Measurements from ENCODE around the gene ASB11.

ASB11 gene

GRCh38 chrX:15335135-15336022 is 19.9 kb upstream of the ASB11 start, which contains the start of gene PIGA:
PIGA (minus strand) TSS chrX:15335523; CDS start chrX:15331930, 3,593 bp downstream.
- H3K9me3 ChIP-seq (ENCODE audit: control insufficient read depth in 1 of 2, low read length in 2 of 2) = no peaks in the 10 kb centered on the region
- peak within 1 kb of the TSS; percentile 17 for H3K27ac ChIP-seq (ENCODE audit: low read depth, low read length)
- H3K9ac ChIP-seq (ENCODE audit: low read depth in 1 of 2, low read length in 2 of 2) = peak within 1 kb of the TSS; percentile 80 to 83
- H3K36me3 ChIP-seq (ENCODE audit: control insufficient read depth in 1 of 2, insufficient read depth in 2 of 2, low read length in 2 of 2) = peaks cover 3 to 10% of the 10 kb centered on the region in 2 donors
- no peaks in the 10 kb centered on the region for H3K27me3 ChIP-seq (ENCODE audit: control insufficient read depth in 1 of 2, insufficient read depth in 2 of 2, low read length in 2 of 2)
- peaks cover 4 to 5% of the 10 kb centered on the region in 2 donors for H3K4me1 ChIP-seq (ENCODE audit: control insufficient read depth in 1 of 2, insufficient read depth in 2 of 2, low read length in 2 of 2)
- peak within 1 kb of the TSS; percentile 80 for H3K4me3 ChIP-seq (ENCODE audit: low read depth in 1 of 2, low read length in 2 of 2)

- H3K27ac ChIP-seq (ENCODE audit: low read depth, low read length) = peak overlapping the region; percentile 17
- no peaks in the 10 kb centered on the region for H3K27me3 ChIP-seq (ENCODE audit: control insufficient read depth in 1 of 2, insufficient read depth in 2 of 2, low read length in 2 of 2)
- H3K9ac ChIP-seq (ENCODE audit: low read depth in 1 of 2, low read length in 2 of 2) = peak overlapping the region; percentile 80 to 83
- peaks cover 4 to 5% of the 10 kb centered on the region in 2 donors for H3K4me1 ChIP-seq (ENCODE audit: control insufficient read depth in 1 of 2, insufficient read depth in 2 of 2, low read length in 2 of 2)
- no peaks in the 10 kb centered on the region for H3K9me3 ChIP-seq (ENCODE audit: control insufficient read depth in 1 of 2, low read length in 2 of 2)
- H3K4me3 ChIP-seq (ENCODE audit: low read depth in 1 of 2, low read length in 2 of 2) = peak overlapping the region; percentile 80
- H3K36me3 ChIP-seq (ENCODE audit: control insufficient read depth in 1 of 2, insufficient read depth in 2 of 2, low read length in 2 of 2) = peaks cover 3 to 10% of the 10 kb centered on the region in 2 donors
These were observed 19.1 kb upstream of the ASB11 start for GRCh38 chrX:15334561-15334960.

DNA sequence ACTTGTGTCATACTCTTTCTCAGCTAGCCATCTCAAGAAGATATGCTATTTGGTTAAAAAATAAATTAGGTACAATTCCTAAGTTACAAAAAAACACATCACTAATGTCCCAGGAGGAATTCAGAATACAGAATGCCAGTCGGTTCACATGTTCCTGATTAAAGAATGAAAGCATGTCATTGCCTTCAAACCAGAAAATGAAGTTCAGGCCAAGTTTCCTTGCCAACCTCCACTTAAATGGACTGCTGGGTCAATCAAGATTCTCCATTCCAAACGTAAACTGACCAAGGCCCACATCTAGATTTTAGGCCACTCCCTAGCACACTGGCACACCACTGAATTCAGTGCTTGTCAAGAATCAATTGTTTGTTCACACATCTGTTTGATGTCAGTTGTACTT is 13.4 kb upstream of the ASB11 start:
- Histone ChIP-seq H3K4me3 (ENCODE audit: low read depth in 1 of 2, low read length in 2 of 2) (no peak overlapping the region), H3K9me3 (ENCODE audit: control insufficient read depth in 1 of 2, low read length in 2 of 2) (no peaks in the 10 kb centered on the region), H3K4me1 (ENCODE audit: control insufficient read depth in 1 of 2, insufficient read depth in 2 of 2, low read length in 2 of 2) (no peaks in the 10 kb centered on the region), H3K27ac (ENCODE audit: low read depth, low read length) (no peak overlapping the region), H3K36me3 (ENCODE audit: control insufficient read depth in 1 of 2, insufficient read depth in 2 of 2, low read length in 2 of 2) (peaks cover 3 to 18% of the 10 kb centered on the region in 2 donors), H3K27me3 (ENCODE audit: control insufficient read depth in 1 of 2, insufficient read depth in 2 of 2, low read length in 2 of 2) (no peaks in the 10 kb centered on the region), H3K9ac (ENCODE audit: low read depth in 1 of 2, low read length in 2 of 2) (no peak overlapping the region)

GRCh38 chrX:15328131-15328530 is 12.7 kb upstream of the ASB11 start:
- Histone ChIP-seq H3K4me1 (ENCODE audit: control insufficient read depth in 1 of 2, insufficient read depth in 2 of 2, low read length in 2 of 2) (no peaks in the 10 kb centered on the region), H3K9ac (ENCODE audit: low read depth in 1 of 2, low read length in 2 of 2) (no peak overlapping the region), H3K27me3 (ENCODE audit: control insufficient read depth in 1 of 2, insufficient read depth in 2 of 2, low read length in 2 of 2) (no peaks in the 10 kb centered on the region), H3K9me3 (ENCODE audit: control insufficient read depth in 1 of 2, low read length in 2 of 2) (no peaks in the 10 kb centered on the region), H3K27ac (ENCODE audit: low read depth, low read length) (no peak overlapping the region), H3K36me3 (ENCODE audit: control insufficient read depth in 1 of 2, insufficient read depth in 2 of 2, low read length in 2 of 2) (peaks cover 3 to 25% of the 10 kb centered on the region in 2 donors), H3K4me3 (ENCODE audit: low read depth in 1 of 2, low read length in 2 of 2) (no peak overlapping the region)

DNA sequence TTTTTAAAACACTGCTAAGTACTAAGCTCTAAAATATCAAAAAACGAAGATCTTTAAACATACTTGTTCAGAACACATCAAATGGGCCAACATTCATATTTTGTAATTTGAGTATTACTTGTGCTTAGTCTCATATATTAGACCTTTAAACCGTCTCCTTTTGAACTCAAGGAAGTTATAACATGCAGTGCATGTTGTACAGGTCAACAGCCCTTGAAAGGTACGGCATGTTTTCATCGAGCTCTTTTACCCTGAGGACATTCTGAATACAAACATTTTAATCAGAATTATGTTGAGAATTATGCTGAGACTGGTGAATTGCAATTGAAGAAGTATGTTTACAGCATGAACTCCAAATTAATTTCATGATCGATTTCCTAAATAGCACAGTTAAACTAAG is 7.0 kb upstream of the ASB11 start:
- H3K9me3 ChIP-seq (ENCODE audit: control insufficient read depth in 1 of 2, low read length in 2 of 2) = no peaks in the 10 kb centered on the region

GRCh38 chrX:15322072-15322471 is 6.6 kb upstream of the ASB11 start:
- no peaks in the 10 kb centered on the region for H3K4me1 ChIP-seq (ENCODE audit: control insufficient read depth in 1 of 2, insufficient read depth in 2 of 2, low read length in 2 of 2)
- H3K9me3 ChIP-seq (ENCODE audit: control insufficient read depth in 1 of 2, low read length in 2 of 2) = no peaks in the 10 kb centered on the region
- no peaks in the 10 kb centered on the region for H3K27me3 ChIP-seq (ENCODE audit: control insufficient read depth in 1 of 2, insufficient read depth in 2 of 2, low read length in 2 of 2)
- H3K27ac ChIP-seq (ENCODE audit: low read depth, low read length) = no peak overlapping the region
- peaks cover 0 to 21% of the 10 kb centered on the region in 2 donors for H3K36me3 ChIP-seq (ENCODE audit: control insufficient read depth in 1 of 2, insufficient read depth in 2 of 2, low read length in 2 of 2)
- no peak overlapping the region for H3K4me3 ChIP-seq (ENCODE audit: low read depth in 1 of 2, low read length in 2 of 2)
- no peak overlapping the region for H3K9ac ChIP-seq (ENCODE audit: low read depth in 1 of 2, low read length in 2 of 2)

More for the DNA sequence above, 7.0 kb upstream of the ASB11 start:
- H3K27ac ChIP-seq (ENCODE audit: low read depth, low read length) = no peak overlapping the region
- H3K4me1 ChIP-seq (ENCODE audit: control insufficient read depth in 1 of 2, insufficient read depth in 2 of 2, low read length in 2 of 2) = no peaks in the 10 kb centered on the region
- H3K27me3 ChIP-seq (ENCODE audit: control insufficient read depth in 1 of 2, insufficient read depth in 2 of 2, low read length in 2 of 2) = no peaks in the 10 kb centered on the region
- no peak overlapping the region for H3K9ac ChIP-seq (ENCODE audit: low read depth in 1 of 2, low read length in 2 of 2)
- peaks cover 0 to 21% of the 10 kb centered on the region in 2 donors for H3K36me3 ChIP-seq (ENCODE audit: control insufficient read depth in 1 of 2, insufficient read depth in 2 of 2, low read length in 2 of 2)
- no peak overlapping the region for H3K4me3 ChIP-seq (ENCODE audit: low read depth in 1 of 2, low read length in 2 of 2)

GRCh38 chrX:15321447-15321846 is 6.0 kb upstream of the ASB11 start:
- Histone ChIP-seq H3K27me3 (ENCODE audit: control insufficient read depth in 1 of 2, insufficient read depth in 2 of 2, low read length in 2 of 2) (no peaks in the 10 kb centered on the region), H3K4me3 (ENCODE audit: low read depth in 1 of 2, low read length in 2 of 2) (no peak overlapping the region), H3K36me3 (ENCODE audit: control insufficient read depth in 1 of 2, insufficient read depth in 2 of 2, low read length in 2 of 2) (peaks cover 0 to 21% of the 10 kb centered on the region in 2 donors), H3K27ac (ENCODE audit: low read depth, low read length) (no peak overlapping the region), H3K9me3 (ENCODE audit: control insufficient read depth in 1 of 2, low read length in 2 of 2) (no peaks in the 10 kb centered on the region), H3K9ac (ENCODE audit: low read depth in 1 of 2, low read length in 2 of 2) (no peak overlapping the region), H3K4me1 (ENCODE audit: control insufficient read depth in 1 of 2, insufficient read depth in 2 of 2, low read length in 2 of 2) (no peaks in the 10 kb centered on the region)

DNA sequence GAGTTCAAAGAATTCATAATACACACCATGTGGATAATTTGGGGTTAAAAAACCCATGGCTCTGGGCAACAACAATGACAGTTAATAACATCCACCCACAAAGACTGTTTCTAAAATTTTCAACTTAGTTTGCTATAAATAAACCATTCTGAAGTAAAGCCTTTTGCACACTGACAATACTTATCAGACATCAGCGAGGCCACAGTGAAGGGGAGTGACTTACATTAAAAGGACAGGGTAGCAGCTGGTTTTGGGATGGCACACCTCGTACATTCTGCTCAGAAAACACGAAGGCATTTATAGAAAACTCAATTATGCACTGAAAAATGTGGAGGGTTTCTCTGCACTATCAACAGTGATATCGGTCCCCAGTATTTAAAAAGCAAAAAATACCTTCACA is 4.9 kb upstream of the ASB11 start:
- H3K27ac ChIP-seq (ENCODE audit: low read depth, low read length) = no peak overlapping the region
- peaks cover 0 to 19% of the 10 kb centered on the region in 2 donors for H3K36me3 ChIP-seq (ENCODE audit: control insufficient read depth in 1 of 2, insufficient read depth in 2 of 2, low read length in 2 of 2)

GRCh38 chrX:15319075-15319474 is 3.6 kb upstream of the ASB11 start:
- no peak overlapping the region for H3K27ac ChIP-seq (ENCODE audit: low read depth, low read length)
- H3K27me3 ChIP-seq (ENCODE audit: control insufficient read depth in 1 of 2, insufficient read depth in 2 of 2, low read length in 2 of 2) = no peaks in the 10 kb centered on the region
- H3K9me3 ChIP-seq (ENCODE audit: control insufficient read depth in 1 of 2, low read length in 2 of 2) = no peaks in the 10 kb centered on the region
- H3K4me3 ChIP-seq (ENCODE audit: low read depth in 1 of 2, low read length in 2 of 2) = no peak overlapping the region
- no peak overlapping the region for H3K9ac ChIP-seq (ENCODE audit: low read depth in 1 of 2, low read length in 2 of 2)
- peaks cover 0 to 16% of the 10 kb centered on the region in 2 donors for H3K36me3 ChIP-seq (ENCODE audit: control insufficient read depth in 1 of 2, insufficient read depth in 2 of 2, low read length in 2 of 2)
- no peaks in the 10 kb centered on the region for H3K4me1 ChIP-seq (ENCODE audit: control insufficient read depth in 1 of 2, insufficient read depth in 2 of 2, low read length in 2 of 2)

More for the DNA sequence above, 4.9 kb upstream of the ASB11 start:
- Histone ChIP-seq H3K27me3 (ENCODE audit: control insufficient read depth in 1 of 2, insufficient read depth in 2 of 2, low read length in 2 of 2) (no peaks in the 10 kb centered on the region), H3K9me3 (ENCODE audit: control insufficient read depth in 1 of 2, low read length in 2 of 2) (no peaks in the 10 kb centered on the region), H3K4me1 (ENCODE audit: control insufficient read depth in 1 of 2, insufficient read depth in 2 of 2, low read length in 2 of 2) (no peaks in the 10 kb centered on the region), H3K9ac (ENCODE audit: low read depth in 1 of 2, low read length in 2 of 2) (no peak overlapping the region), H3K4me3 (ENCODE audit: low read depth in 1 of 2, low read length in 2 of 2) (no peak overlapping the region)

DNA sequence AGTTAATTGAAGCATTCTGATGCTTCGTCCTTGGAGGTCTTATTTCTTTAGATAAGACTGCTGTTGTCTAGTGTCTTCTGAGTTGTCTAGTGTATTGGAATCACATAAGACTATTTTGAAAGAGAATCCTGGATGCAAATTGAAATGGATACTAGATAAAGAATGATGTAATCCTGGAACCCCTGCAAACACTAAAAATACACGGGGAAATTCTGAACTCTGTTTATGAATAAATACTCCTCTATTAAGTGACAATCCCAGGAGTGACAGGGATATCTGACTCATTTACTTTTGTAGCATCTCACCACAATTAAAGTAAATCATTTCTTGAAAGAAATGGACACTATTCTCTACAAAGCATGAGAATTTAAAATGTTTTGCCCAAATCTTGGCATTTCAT is 968 bp downstream of the ASB11 start:
- Histone ChIP-seq H3K4me1 (ENCODE audit: control insufficient read depth in 1 of 2, insufficient read depth in 2 of 2, low read length in 2 of 2) (no peaks in the 10 kb centered on the region), H3K36me3 (ENCODE audit: control insufficient read depth in 1 of 2, insufficient read depth in 2 of 2, low read length in 2 of 2) (no peaks in the 10 kb centered on the region), H3K27me3 (ENCODE audit: control insufficient read depth in 1 of 2, insufficient read depth in 2 of 2, low read length in 2 of 2) (no peaks in the 10 kb centered on the region), H3K9me3 (ENCODE audit: control insufficient read depth in 1 of 2, low read length in 2 of 2) (no peaks in the 10 kb centered on the region), H3K27ac (ENCODE audit: low read depth, low read length) (no peak overlapping the region), H3K9ac (ENCODE audit: low read depth in 1 of 2, low read length in 2 of 2) (no peak overlapping the region), H3K4me3 (ENCODE audit: low read depth in 1 of 2, low read length in 2 of 2) (no peak overlapping the region)

All from duodenal mucosa (tissue), 2 donors.